ENCODE measurements around the gene SLC6A9. TPM values are rescaled to one million over a fixed set of nuclear protein-coding genes. Genes with fewer than 3 reads are reported as not detected.

SLC6A9 gene
- total and polyA plus RNA-seq, 2 of the 8 experiments (the other 6 are each of a cell fraction or from before 2014, with no cell fraction given): 20.2 to 24.2 TPM

DNA sequence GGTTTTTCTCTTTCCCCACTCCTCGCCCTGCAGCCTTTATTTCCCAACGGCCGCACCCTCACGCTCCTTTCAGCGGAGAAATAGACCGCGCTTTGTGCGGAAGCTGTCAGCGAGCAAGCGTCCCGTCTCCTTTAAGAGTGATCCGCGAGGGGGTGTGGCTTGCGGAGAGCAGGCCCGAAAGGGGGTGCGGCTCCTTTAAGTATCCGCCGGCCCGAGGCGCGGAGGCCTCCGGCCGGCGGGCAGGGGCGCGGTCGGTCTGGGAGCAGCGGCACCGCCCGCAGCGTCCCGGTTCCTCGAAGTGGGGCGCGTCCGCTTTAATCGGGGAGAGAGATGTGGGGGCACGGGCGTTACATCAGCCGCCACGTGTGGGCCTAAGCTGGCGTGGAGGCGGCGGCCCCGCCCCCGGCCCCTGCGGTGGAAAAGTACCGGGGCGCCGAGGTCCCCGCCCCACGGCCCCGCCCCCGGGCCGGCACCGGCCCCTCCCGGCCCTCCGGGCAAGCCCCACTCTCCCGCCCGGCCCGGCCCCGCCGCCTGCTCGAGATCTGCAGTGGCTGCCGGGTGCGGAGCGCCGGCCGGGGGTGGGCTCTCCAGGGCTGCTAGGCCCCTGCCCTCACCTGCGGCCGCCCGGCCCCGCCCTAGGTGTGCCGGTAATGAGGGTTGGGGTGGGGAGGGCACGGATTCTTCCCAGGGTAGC, 1.2 kb downstream of the SLC6A9 start (continued):
- TF ChIP-seq ZNF274 (IDR thresholded peaks at IDR 0.05; ENCODE audit: borderline replicate concordance, extremely low read depth, low read length): no peak
- no peak; a peak in 1 of 3 replicates for TF ChIP-seq POLR2A (IDR thresholded peaks at IDR 0.05; ENCODE audit: control extremely low read depth in 1 of 2, low read depth in 2 of 2, low read length in 2 of 2)
- TF ChIP-seq SAP30 (IDR thresholded peaks at IDR 0.05; ENCODE audit: insufficient read depth, insufficient replicate concordance, low read length): peak; percentile 96
- TF ChIP-seq SIRT6 (IDR thresholded peaks at IDR 0.05; ENCODE audit: low read length): no peak
- TF ChIP-seq, protein P1, sequence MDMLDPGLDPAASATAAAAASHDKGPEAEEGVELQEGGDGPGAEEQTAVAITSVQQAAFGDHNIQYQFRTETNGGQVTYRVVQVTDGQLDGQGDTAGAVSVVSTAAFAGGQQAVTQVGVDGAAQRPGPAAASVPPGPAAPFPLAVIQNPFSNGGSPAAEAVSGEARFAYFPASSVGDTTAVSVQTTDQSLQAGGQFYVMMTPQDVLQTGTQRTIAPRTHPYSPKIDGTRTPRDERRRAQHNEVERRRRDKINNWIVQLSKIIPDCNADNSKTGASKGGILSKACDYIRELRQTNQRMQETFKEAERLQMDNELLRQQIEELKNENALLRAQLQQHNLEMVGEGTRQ (IDR thresholded peaks at IDR 0.05; ENCODE audit: low read length): no peak
- TF ChIP-seq POLR2AphosphoS5 (IDR thresholded peaks at IDR 0.05; ENCODE audit: low read depth, low read length): no peak
- no peak for TF ChIP-seq JUN (IDR thresholded peaks at IDR 0.05; ENCODE audit: low read depth, low read length)
- no peak for TF ChIP-seq RAD21 (IDR thresholded peaks at IDR 0.05 in 1 of 2, conservative IDR thresholded peaks at IDR 0.05 in 1 of 2; ENCODE audit: low read depth in 2 of 2, low read length in 2 of 2)
- TF ChIP-seq TEAD4 (IDR thresholded peaks at IDR 0.05; ENCODE audit: low read depth, low read length): no peak
- TF ChIP-seq CREB1 (IDR thresholded peaks at IDR 0.05): peak; percentile 54; the same call in 1 of the 2 replicates
- TF ChIP-seq BRCA1 (IDR thresholded peaks at IDR 0.05; ENCODE audit: low read depth, low read length): no peak

Data from H1 (cell line).